ENCODE data around the gene TLE3.
A peak's percentile ranks its signal among the peaks of the same experiment; 100 is the strongest.

Gene TLE3

GRCh38 chr15:70046679-70047369, 50.9 kb downstream of the TLE3 start:
- DNase-seq = no peak

GRCh38 chr15:70045045-70045444, 52.7 kb downstream of the TLE3 start:
- DNase-seq = no peak

- no peak for DNase-seq
Measured at GRCh38 chr15:70044168-70044567, 53.5 kb downstream of the TLE3 start.

GRCh38 chr15:70043590-70043989, 54.1 kb downstream of the TLE3 start:
- DNase-seq = no peak

GRCh38 chr15:70042553-70043214, 55.0 kb downstream of the TLE3 start:
- no peak for DNase-seq

- DNase-seq = no peak
Measured at GRCh38 chr15:70039917-70040316, 57.8 kb downstream of the TLE3 start.

- peak; percentile 2 for DNase-seq
Measured at GRCh38 chr15:70038730-70039392, 58.9 kb downstream of the TLE3 start.

- no peak for DNase-seq
Measured at GRCh38 chr15:70037292-70037640, 60.5 kb downstream of the TLE3 start.

- DNase-seq = peak; percentile 26
Measured at GRCh38 chr15:70036585-70037291, 61.0 kb downstream of the TLE3 start.

GRCh38 chr15:70035719-70036077, 62.0 kb downstream of the TLE3 start:
- no peak for DNase-seq

GRCh38 chr15:70035051-70035718, 62.5 kb downstream of the TLE3 start:
- no peak for DNase-seq

- DNase-seq = no peak
Measured at GRCh38 chr15:70034596-70034995, 63.1 kb downstream of the TLE3 start.

GRCh38 chr15:70034141-70034540, 63.6 kb downstream of the TLE3 start:
- DNase-seq = no peak

- peak; percentile 58 for DNase-seq
Measured at GRCh38 chr15:70033529-70034140, 64.1 kb downstream of the TLE3 start.

- no peak for DNase-seq
Measured at GRCh38 chr15:70033109-70033508, 64.6 kb downstream of the TLE3 start.

- DNase-seq = no peak
Measured at GRCh38 chr15:70032509-70032908, 65.2 kb downstream of the TLE3 start.

GRCh38 chr15:70031713-70032112, 66.0 kb downstream of the TLE3 start:
- DNase-seq = no peak

- no peak for DNase-seq
Measured at GRCh38 chr15:70031261-70031660, 66.5 kb downstream of the TLE3 start.

GRCh38 chr15:70030851-70031250, 66.9 kb downstream of the TLE3 start:
- no peak for DNase-seq

GRCh38 chr15:70029297-70029701, 68.4 kb downstream of the TLE3 start:
- DNase-seq = no peak

GRCh38 chr15:70027518-70027917, 70.2 kb downstream of the TLE3 start:
- DNase-seq = no peak

GRCh38 chr15:70026991-70027390, 70.7 kb downstream of the TLE3 start:
- DNase-seq = no peak

All from NCI-H1092 (cell line).